HG02981 (cell line): ENCODE results near the gene HAPSTR1.
A peak's percentile ranks its signal among the peaks of the same experiment; 100 is the strongest.

Experiments used
- ATAC-seq: cut with Tn5 transposase; IDR thresholded peaks from one replicate; pipeline ENCODE4 v1.9.1; 2021; ENCODE audit warnings: mild to moderate bottlenecking, moderate library complexity; ENCODE audit not compliant: unreplicated experiment

The HAPSTR1 gene

GRCh38 chr16:9122342-9122741 is 30.9 kb downstream of the HAPSTR1 start:
- no peak for ATAC-seq

- no peak for ATAC-seq
Measured at GRCh38 chr16:9122969-9123368, 31.5 kb downstream of the HAPSTR1 start.

- ATAC-seq = no peak
Measured at GRCh38 chr16:9123401-9123800, 32.0 kb downstream of the HAPSTR1 start.

- ATAC-seq = no peak
Measured at GRCh38 chr16:9123871-9124270, 32.4 kb downstream of the HAPSTR1 start.

GRCh38 chr16:9124444-9124843 is 33.0 kb downstream of the HAPSTR1 start:
- ATAC-seq = no peak

- ATAC-seq = no peak
Measured at GRCh38 chr16:9124908-9125584, 33.6 kb downstream of the HAPSTR1 start.

GRCh38 chr16:9125658-9126505 is 34.4 kb downstream of the HAPSTR1 start:
- no peak for ATAC-seq

- no peak for ATAC-seq
Measured at GRCh38 chr16:9126609-9127008, 35.2 kb downstream of the HAPSTR1 start.

GRCh38 chr16:9128346-9129342 is 37.2 kb downstream of the HAPSTR1 start:
- no peak for ATAC-seq

GRCh38 chr16:9134306-9134705 is 42.9 kb downstream of the HAPSTR1 start:
- no peak for ATAC-seq

GRCh38 chr16:9134739-9135138 is 43.3 kb downstream of the HAPSTR1 start:
- peak; percentile 42 for ATAC-seq

GRCh38 chr16:9135797-9136196 is 44.4 kb downstream of the HAPSTR1 start:
- peak; percentile 70 for ATAC-seq

- no peak for ATAC-seq
Measured at GRCh38 chr16:9136596-9136995, 45.2 kb downstream of the HAPSTR1 start.

- ATAC-seq = no peak
Measured at GRCh38 chr16:9138021-9138680, 46.7 kb downstream of the HAPSTR1 start.

GRCh38 chr16:9138731-9139501 is 47.5 kb downstream of the HAPSTR1 start:
- no peak for ATAC-seq

GRCh38 chr16:9139965-9140364 is 48.5 kb downstream of the HAPSTR1 start:
- ATAC-seq = peak; percentile 53
